T-helper 1 cell treated with Interleukin-12 subunit alpha and Interleukin-12 subunit beta and Interleukin-4 antibody, amounts not matched to agents 30 μg/mL and 1 μg/mL, for 36 hours (primary cell): ENCODE data around the gene PDGFRB.

Experiments
- H3K27ac Mint-ChIP-seq: one replicate; pipeline ENCODE4 v1.8.0; 2021; ENCODE audit warnings: mild to moderate bottlenecking, mixed read lengths
- H3K27me3 Mint-ChIP-seq: one replicate; pipeline ENCODE4 v1.8.0; 2021; ENCODE audit warnings: low read depth, mixed read lengths
- H3K36me3 Mint-ChIP-seq: one replicate; pipeline ENCODE4 v1.8.0; 2021; ENCODE audit warnings: low read depth, mixed read lengths
- H3K4me1 Mint-ChIP-seq: one replicate; pipeline ENCODE4 v1.8.0; 2021; ENCODE audit warnings: low read depth, mixed read lengths
- H3K4me3 Mint-ChIP-seq: one replicate; pipeline ENCODE4 v1.8.0; 2021; ENCODE audit warnings: mild to moderate bottlenecking, moderate library complexity, mixed read lengths
- H3K9me3 Mint-ChIP-seq: one replicate; pipeline ENCODE4 v1.8.0; 2021; ENCODE audit warnings: mixed read lengths

PDGFRB gene

DNA sequence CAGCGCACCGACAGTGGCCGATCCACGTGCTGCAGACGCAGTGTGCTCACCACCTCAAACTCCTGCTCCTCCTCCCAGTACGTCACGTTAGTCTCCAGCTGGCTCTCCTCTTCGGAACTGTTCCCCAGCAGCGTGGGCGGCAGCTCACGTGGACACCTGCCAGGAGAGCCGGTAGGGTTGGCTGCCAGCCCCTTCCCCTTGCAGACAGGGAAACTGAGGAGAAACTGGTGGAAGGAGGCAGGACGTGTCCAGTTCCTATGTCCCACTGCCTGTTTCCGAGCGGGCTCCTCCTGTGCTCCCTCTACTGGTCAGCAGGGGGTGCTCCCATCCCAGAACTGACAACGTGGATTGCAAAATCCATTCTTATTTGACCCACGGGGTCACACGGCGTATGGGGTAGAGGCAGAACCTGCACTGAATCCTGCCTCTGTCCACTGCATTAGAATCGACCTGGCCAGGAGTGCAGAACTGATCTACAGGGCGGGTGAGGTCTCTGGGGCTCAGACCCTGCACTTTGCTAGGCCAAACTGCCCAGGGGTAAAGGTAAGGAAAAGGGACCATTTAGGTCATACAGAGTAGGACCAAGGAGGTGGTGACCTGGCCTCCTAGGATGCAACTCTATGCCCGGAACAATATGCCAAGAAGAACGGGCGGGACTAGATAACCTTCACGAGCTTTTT lies 25.7 kb downstream of the PDGFRB start:
- Mint-ChIP-seq H3K27ac (no peak overlapping the region), H3K27me3 (no peaks in the 10 kb centered on the region), H3K4me1 (peaks cover 10% of the 10 kb centered on the region), H3K4me3 (no peak overlapping the region), H3K9me3 (no peaks in the 10 kb centered on the region), H3K36me3 (no peaks in the 10 kb centered on the region)

DNA sequence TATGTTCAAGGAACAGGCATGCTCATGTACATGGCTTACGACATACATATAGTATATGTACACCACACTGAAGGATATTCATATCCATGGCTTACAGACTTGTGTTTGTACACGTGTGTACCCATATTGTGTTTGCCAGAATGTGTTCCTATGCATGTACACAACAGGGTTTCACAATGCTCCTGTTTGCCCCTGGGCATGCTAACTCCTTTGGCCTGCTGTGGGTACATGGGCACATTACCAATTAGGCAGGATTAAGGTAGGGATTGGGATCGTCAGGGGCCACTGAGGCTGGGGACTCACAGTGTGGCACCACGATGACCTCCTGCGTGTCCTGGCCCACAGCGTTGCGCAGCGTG lies 26.2 kb downstream of the PDGFRB start:
- H3K4me3 Mint-ChIP-seq, result no peak overlapping the region
- no peak overlapping the region for H3K27ac Mint-ChIP-seq
- no peaks in the 10 kb centered on the region for H3K9me3 Mint-ChIP-seq
- H3K36me3 Mint-ChIP-seq, result no peaks in the 10 kb centered on the region
- peaks cover 10% of the 10 kb centered on the region for H3K4me1 Mint-ChIP-seq
- H3K27me3 Mint-ChIP-seq, result no peaks in the 10 kb centered on the region

DNA sequence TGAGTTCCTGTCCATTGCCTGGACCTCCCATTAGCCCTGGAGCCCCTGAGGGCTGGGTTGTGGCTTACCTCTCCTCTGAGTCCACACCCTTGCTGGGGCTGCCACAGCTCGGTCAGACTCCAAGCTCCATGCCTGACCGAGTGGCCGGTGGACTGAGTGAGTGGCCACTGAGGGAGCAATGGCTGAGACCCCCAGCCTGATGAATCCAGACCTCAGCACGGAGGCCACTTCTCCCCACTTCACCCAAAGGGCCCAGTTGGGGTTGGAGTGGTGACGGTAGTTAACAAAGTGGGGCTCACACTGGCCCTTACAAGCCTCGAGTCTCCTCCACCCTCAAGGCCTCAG lies 28.8 kb downstream of the PDGFRB start:
- Mint-ChIP-seq H3K4me3 (no peak overlapping the region), H3K27me3 (no peaks in the 10 kb centered on the region), H3K4me1 (peaks cover 12% of the 10 kb centered on the region), H3K27ac (no peak overlapping the region), H3K36me3 (no peaks in the 10 kb centered on the region), H3K9me3 (no peaks in the 10 kb centered on the region)

DNA sequence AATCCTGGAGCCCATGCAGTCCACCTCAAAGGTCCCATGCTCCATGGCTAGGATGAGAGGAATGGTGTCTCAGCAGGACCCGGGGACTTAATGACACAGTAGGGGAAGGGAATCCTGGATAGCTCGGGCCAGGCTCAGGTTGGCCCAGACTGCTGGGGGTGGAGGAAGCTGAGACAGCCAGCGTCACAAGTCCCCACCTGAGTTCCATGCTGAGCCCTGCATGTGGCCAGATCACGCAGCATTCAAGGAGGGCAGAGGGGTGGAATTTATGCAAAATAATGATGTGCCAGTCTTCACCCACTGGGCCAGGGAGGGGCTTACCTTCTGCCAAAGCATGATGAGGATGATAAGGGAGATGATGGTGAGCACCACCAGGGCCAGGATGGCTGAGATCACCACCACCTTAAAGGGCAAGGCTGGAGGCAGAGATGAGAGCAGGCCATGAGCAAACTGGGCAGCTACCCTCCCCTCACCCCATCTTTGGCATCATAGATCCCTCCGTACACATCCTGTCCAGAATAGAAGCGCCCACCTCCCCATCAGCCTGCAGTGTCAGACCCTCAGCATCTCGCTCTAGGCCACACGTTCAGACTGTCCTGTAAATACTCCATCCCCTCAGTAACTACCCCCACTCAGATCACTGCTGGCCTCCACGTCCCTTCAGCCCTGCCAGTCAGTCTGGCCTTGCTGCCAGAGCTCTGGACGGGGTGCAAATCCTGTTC lies 29.3 kb downstream of the PDGFRB start:
- H3K4me1 Mint-ChIP-seq, result peaks cover 12% of the 10 kb centered on the region
- no peaks in the 10 kb centered on the region for H3K27me3 Mint-ChIP-seq
- no peaks in the 10 kb centered on the region for H3K9me3 Mint-ChIP-seq
- no peak overlapping the region for H3K4me3 Mint-ChIP-seq
- H3K27ac Mint-ChIP-seq, result no peak overlapping the region
- H3K36me3 Mint-ChIP-seq, result no peaks in the 10 kb centered on the region

GRCh38 chr5:150125334-150125733 lies 30.3 kb downstream of the PDGFRB start:
- H3K27ac Mint-ChIP-seq, result no peak overlapping the region
- H3K4me3 Mint-ChIP-seq, result no peak overlapping the region
- no peaks in the 10 kb centered on the region for H3K36me3 Mint-ChIP-seq
- H3K27me3 Mint-ChIP-seq, result no peaks in the 10 kb centered on the region
- H3K4me1 Mint-ChIP-seq, result peaks cover 10% of the 10 kb centered on the region
- no peaks in the 10 kb centered on the region for H3K9me3 Mint-ChIP-seq

- no peaks in the 10 kb centered on the region for H3K36me3 Mint-ChIP-seq
- H3K9me3 Mint-ChIP-seq, result no peaks in the 10 kb centered on the region
- H3K27ac Mint-ChIP-seq, result no peak overlapping the region
- peaks cover 5% of the 10 kb centered on the region for H3K4me1 Mint-ChIP-seq
- H3K4me3 Mint-ChIP-seq, result no peak overlapping the region
- no peaks in the 10 kb centered on the region for H3K27me3 Mint-ChIP-seq
These were observed 31.0 kb downstream of the PDGFRB start for GRCh38 chr5:150124596-150124995.

DNA sequence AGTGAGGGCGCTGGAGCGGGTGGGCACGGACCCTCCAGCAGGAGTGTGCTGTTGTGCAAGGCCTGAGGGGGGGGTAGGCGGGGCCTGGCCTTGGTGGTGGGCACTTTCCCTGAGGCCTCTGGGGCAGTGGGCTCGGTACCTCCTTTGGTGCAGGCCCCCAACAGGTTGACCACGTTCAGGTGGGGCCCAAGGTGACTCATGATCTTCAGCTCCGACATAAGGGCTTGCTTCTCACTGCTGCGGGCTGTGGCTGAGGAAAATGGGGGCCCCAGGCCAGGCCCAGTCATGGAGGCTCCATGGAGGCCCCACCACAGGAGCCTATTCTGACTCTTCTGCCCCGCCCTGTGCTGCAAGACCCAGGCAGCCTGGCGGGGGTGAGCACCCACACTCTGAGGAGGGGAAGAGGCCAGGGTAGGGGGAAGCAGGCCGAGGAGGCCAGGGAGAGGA lies 31.5 kb downstream of the PDGFRB start:
- peaks cover 5% of the 10 kb centered on the region for H3K4me1 Mint-ChIP-seq
- no peak overlapping the region for H3K4me3 Mint-ChIP-seq
- H3K36me3 Mint-ChIP-seq, result no peaks in the 10 kb centered on the region
- no peaks in the 10 kb centered on the region for H3K9me3 Mint-ChIP-seq
- H3K27me3 Mint-ChIP-seq, result no peaks in the 10 kb centered on the region
- H3K27ac Mint-ChIP-seq, result no peak overlapping the region

GRCh38 chr5:150123542-150123941 lies 32.1 kb downstream of the PDGFRB start:
- peaks cover 5% of the 10 kb centered on the region for H3K4me1 Mint-ChIP-seq
- no peaks in the 10 kb centered on the region for H3K36me3 Mint-ChIP-seq
- no peak overlapping the region for H3K4me3 Mint-ChIP-seq
- no peaks in the 10 kb centered on the region for H3K27me3 Mint-ChIP-seq
- H3K27ac Mint-ChIP-seq, result no peak overlapping the region
- no peaks in the 10 kb centered on the region for H3K9me3 Mint-ChIP-seq

GRCh38 chr5:150122536-150123481 lies 32.8 kb downstream of the PDGFRB start:
- H3K9me3 Mint-ChIP-seq, result no peaks in the 10 kb centered on the region
- no peaks in the 10 kb centered on the region for H3K36me3 Mint-ChIP-seq
- H3K27ac Mint-ChIP-seq, result no peak overlapping the region
- H3K27me3 Mint-ChIP-seq, result no peaks in the 10 kb centered on the region
- no peak overlapping the region for H3K4me3 Mint-ChIP-seq
- peaks cover 2% of the 10 kb centered on the region for H3K4me1 Mint-ChIP-seq

DNA sequence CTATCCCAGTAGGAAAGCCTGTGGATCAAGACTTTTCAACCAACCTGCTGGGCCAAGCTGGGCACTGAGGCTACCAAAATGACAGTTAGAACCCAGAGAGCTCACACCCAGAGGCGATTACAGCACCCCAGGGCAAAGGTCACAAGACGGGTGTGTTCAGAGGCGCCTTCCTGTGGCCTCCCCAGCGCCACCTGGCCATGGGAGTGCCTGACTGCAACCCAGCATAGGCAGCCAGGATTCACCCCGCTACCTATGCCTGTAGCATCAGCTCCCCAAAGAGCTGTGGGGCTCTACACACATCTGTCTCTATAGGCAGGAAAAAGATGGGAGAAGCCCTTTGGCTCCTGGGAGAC lies 33.5 kb downstream of the PDGFRB start:
- no peaks in the 10 kb centered on the region for H3K9me3 Mint-ChIP-seq
- H3K4me3 Mint-ChIP-seq, result no peak overlapping the region
- H3K27me3 Mint-ChIP-seq, result no peaks in the 10 kb centered on the region
- no peak overlapping the region for H3K27ac Mint-ChIP-seq
- H3K36me3 Mint-ChIP-seq, result no peaks in the 10 kb centered on the region
- H3K4me1 Mint-ChIP-seq, result peaks cover 2% of the 10 kb centered on the region

DNA sequence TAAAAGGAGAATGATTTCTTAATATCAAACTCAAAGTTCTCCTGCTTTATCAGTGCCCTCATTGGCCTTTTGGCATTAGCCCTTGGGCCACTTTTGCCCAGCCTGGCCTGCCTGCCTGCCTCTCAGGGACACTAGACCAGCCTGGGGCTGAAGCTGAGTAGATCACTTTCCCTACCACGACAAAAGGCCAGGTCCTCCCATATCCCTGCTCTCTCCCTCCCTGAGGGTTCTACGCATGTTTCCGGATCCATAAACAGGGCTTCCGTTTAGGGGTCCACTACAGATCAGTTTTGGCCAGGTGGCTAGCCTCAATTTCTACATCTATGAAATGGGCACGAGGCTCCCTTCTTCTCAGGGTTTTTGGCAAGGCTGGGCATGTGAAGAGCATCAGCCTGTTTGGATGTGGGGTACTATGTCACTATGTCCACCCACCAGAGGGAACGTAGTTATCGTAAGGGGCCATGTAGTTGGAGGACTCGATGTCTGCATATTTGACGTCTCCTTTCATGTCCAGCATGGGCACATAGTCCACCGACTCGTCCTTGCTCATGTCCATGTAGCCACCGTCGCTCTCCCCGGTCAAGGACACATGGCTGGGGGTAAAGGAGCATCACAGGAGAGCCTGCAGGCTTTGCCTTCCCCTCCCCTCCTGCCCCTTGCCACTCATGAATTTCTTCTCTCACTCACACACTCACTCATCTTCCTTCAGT lies 34.0 kb downstream of the PDGFRB start:
- Mint-ChIP-seq H3K27ac (no peak overlapping the region), H3K9me3 (no peaks in the 10 kb centered on the region), H3K27me3 (no peaks in the 10 kb centered on the region), H3K36me3 (no peaks in the 10 kb centered on the region), H3K4me3 (no peak overlapping the region), H3K4me1 (peaks cover 2% of the 10 kb centered on the region)

DNA sequence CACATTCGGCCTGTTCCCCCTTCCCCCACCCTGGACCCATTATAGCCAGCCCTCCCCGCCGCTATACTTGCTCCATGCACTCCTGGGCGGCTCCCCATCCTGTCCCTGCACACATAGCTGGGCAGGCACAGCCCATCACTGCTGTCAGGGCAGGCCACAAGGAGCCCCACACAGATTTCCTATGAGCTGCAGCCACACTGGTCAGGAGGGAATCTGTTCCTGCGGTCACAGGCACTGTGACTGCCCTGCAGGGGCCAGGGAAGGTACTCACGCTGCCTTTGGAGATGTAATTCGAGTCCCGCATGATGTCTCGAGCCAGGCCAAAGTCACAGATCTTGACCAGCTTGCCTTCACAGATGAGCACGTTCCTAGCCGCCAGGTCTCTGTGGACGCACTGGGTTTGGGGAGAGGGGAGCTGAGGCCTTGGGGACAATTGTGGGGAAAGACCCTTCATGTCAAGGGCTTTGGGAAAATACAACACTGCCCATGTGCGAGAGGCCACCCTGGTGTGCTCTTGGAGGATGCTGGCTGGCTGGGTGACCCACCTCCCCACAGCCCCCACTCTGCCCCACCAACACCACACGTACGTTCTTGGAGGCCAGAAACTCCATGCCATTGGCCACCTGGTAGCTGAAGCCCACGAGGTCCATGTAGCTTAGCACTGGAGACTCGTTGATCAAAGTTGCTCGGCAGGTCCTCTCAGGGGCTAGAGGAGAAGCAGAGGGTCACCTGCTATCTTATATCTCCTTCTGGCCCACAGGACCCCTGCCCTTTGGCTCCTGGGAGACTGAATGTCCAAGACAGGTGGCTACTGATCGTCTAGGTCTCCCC lies 34.8 kb downstream of the PDGFRB start:
- Mint-ChIP-seq H3K9me3 (no peaks in the 10 kb centered on the region), H3K36me3 (no peaks in the 10 kb centered on the region)

DNA sequence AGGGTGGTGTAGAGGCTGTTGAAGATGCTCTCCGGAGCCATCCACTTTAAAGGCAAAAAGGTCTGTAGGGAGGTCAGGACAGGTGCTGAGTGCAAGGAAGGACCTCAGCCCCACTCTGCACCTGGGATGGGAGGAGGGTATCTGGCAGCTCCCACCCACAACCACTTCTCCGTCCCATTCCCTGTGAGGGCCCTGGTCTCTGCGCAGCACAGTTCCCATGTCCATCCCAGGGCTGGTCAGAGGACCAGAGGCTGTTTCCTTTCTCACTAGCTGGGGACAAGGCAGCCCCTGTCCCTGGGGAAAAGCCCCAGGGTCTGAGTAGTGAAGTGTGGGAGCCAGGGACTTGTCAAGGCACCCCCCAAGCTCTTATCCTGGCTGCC lies 35.6 kb downstream of the PDGFRB start:
- no peaks in the 10 kb centered on the region for H3K9me3 Mint-ChIP-seq
- peaks cover 2% of the 10 kb centered on the region for H3K4me1 Mint-ChIP-seq
- no peaks in the 10 kb centered on the region for H3K27me3 Mint-ChIP-seq
- no peak overlapping the region for H3K4me3 Mint-ChIP-seq
- no peak overlapping the region for H3K27ac Mint-ChIP-seq
- H3K36me3 Mint-ChIP-seq, result no peaks in the 10 kb centered on the region

More for the DNA sequence above, 34.8 kb downstream of the PDGFRB start:
- peaks cover 2% of the 10 kb centered on the region for H3K4me1 Mint-ChIP-seq
- H3K27ac Mint-ChIP-seq, result no peak overlapping the region
- H3K4me3 Mint-ChIP-seq, result no peak overlapping the region
- H3K27me3 Mint-ChIP-seq, result no peaks in the 10 kb centered on the region
